ENCODE results near the gene CLEC14A.

DNA sequence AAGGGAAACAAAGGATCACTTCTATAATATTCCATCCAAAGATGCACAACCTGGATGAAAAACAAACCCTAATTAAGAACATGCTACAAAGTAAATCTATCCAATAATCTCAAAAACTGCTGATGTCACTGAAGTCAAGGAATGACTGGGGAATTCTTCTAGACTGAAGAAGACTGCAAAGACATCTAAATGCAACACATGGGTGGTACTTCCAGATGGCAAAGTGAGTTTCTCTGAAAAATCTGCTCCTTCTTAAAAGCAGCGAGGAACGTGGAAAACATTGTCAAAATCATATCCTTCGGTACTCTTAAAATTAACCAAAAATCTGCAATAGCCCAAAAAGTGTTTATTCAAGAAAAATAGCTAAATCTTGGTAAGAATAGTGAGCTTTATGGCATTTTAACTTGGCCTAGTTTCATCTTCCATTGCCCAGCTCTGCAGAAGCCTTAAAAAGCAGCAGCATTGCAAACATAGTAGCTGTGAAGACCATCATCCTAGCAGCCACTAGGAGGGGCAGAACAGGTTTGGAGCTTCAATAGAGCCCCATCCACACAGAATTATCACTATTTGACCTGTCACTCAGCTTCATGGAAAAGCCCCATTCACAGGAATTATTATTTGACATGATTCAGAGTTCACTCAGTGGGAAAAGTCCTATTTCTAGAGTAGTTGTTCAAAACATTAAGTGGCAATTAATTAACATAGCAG, 7.4 kb downstream of the CLEC14A start:
- TF ChIP-seq, protein P1, sequence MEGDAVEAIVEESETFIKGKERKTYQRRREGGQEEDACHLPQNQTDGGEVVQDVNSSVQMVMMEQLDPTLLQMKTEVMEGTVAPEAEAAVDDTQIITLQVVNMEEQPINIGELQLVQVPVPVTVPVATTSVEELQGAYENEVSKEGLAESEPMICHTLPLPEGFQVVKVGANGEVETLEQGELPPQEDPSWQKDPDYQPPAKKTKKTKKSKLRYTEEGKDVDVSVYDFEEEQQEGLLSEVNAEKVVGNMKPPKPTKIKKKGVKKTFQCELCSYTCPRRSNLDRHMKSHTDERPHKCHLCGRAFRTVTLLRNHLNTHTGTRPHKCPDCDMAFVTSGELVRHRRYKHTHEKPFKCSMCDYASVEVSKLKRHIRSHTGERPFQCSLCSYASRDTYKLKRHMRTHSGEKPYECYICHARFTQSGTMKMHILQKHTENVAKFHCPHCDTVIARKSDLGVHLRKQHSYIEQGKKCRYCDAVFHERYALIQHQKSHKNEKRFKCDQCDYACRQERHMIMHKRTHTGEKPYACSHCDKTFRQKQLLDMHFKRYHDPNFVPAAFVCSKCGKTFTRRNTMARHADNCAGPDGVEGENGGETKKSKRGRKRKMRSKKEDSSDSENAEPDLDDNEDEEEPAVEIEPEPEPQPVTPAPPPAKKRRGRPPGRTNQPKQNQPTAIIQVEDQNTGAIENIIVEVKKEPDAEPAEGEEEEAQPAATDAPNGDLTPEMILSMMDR (IDR thresholded peaks at IDR 0.05): peak; percentile 43
- no peak for TF ChIP-seq EZH2 (IDR thresholded peaks at IDR 0.05)

All from neural progenitor cell (in vitro differentiated cells).